ENCODE measurements around the gene VIM.
A peak's percentile ranks its signal among the peaks of the same experiment; 100 is the strongest.
"Not testable (repeated sequence)": the region's sequence is repeated elsewhere in the genome, so short reads cannot be mapped to it uniquely, and the experiment has no call there.

VIM gene

GRCh38 chr10:17257466-17258321, 29.7 kb downstream of the VIM start:
- peak; percentile 8 for DNase-seq

GRCh38 chr10:17262502-17262901, 34.5 kb downstream of the VIM start:
- DNase-seq = no peak

GRCh38 chr10:17263580-17263979, 35.5 kb downstream of the VIM start:
- DNase-seq = no peak

GRCh38 chr10:17265468-17265867, 37.4 kb downstream of the VIM start:
- no peak for DNase-seq

- not testable (repeated sequence) for DNase-seq
Observed at GRCh38 chr10:17266549-17266948, 38.5 kb downstream of the VIM start.

GRCh38 chr10:17272648-17273047, 44.6 kb downstream of the VIM start:
- DNase-seq = no peak

- DNase-seq = no peak
Observed at GRCh38 chr10:17273403-17273802, 45.4 kb downstream of the VIM start.

GRCh38 chr10:17276756-17277424, 48.8 kb downstream of the VIM start:
- DNase-seq = no peak

GRCh38 chr10:17278607-17279240, 50.7 kb downstream of the VIM start:
- DNase-seq = no peak

GRCh38 chr10:17282311-17282710, 54.3 kb downstream of the VIM start:
- no peak for DNase-seq

- no peak for DNase-seq
Observed at GRCh38 chr10:17286562-17287550, 58.8 kb downstream of the VIM start.

Measured in NCI-H1694 treated with DMSO at 0.1 percent for 48 hours (cell line).